Measurements from ENCODE around the gene IL10. TPM values are rescaled to one million over a fixed set of nuclear protein-coding genes. Genes with fewer than 3 reads are reported as not detected.

Gene IL10
- total and polyA plus RNA-seq, 4 donors: 0.37 to 37.3 (median 2.9) TPM

GRCh38 chr1:206814716-206815341 is 42.5 kb upstream of the IL10 start:
- no peak for TF ChIP-seq CTCF (IDR thresholded peaks at IDR 0.05; ENCODE audit: control extremely low read depth, extremely low read depth)
- H3K4me1 ChIP-seq (ENCODE audit: control insufficient read depth in 5 of 5, insufficient read depth in 5 of 5, low read length in 5 of 5): peaks cover 0 to 13% (median 0%) of the 10 kb centered on the region in 5 donors
- peak; percentile 81 to 93 (median 89) for DNase-seq
- peaks cover 0 to 6% (median 3%) of the 10 kb centered on the region in 4 donors for H3K9me3 ChIP-seq (ENCODE audit: control insufficient read depth in 4 of 4, insufficient read depth in 3 of 4, low read length in 3 of 4)
- H3K27ac ChIP-seq (ENCODE audit: low read depth in 1 of 2, low read length in 1 of 2): no peak overlapping the region
- H3K27me3 ChIP-seq (ENCODE audit: control insufficient read depth in 3 of 3, insufficient read depth in 3 of 3, low read length in 2 of 3): no peaks in the 10 kb centered on the region
- H3K4me3 ChIP-seq: no peak overlapping the region
- no peak overlapping the region for H3K9ac ChIP-seq (ENCODE audit: insufficient read depth in 1 of 2, low read length in 2 of 2)
- no peak for ATAC-seq (ENCODE audit: insufficient read depth, low FRiP score)
- no peaks in the 10 kb centered on the region for H3K36me3 ChIP-seq (ENCODE audit: control insufficient read depth in 4 of 4, insufficient read depth in 4 of 4, low read length in 4 of 4)
- WGBS, 2 donors: 57 to 65% methylated on average over 2 of the region's 2 CpGs

GRCh38 chr1:206812471-206812870 is 40.2 kb upstream of the IL10 start:
- ATAC-seq (ENCODE audit: insufficient read depth, low FRiP score): no peak
- no peaks in the 10 kb centered on the region for H3K36me3 ChIP-seq (ENCODE audit: control insufficient read depth in 4 of 4, insufficient read depth in 4 of 4, low read length in 4 of 4)
- WGBS, 2 donors: 70 to 80% methylated on average over 2 of the region's 2 CpGs

GRCh38 chr1:206809504-206810084 is 37.3 kb upstream of the IL10 start:
- ATAC-seq (ENCODE audit: insufficient read depth, low FRiP score) (no peak), DNase-seq (peak in 1 of 3 donors; percentile 23)
- peaks cover 0 to under 1% (median 0%) of the 10 kb centered on the region in 5 donors for H3K4me1 ChIP-seq (ENCODE audit: control insufficient read depth in 5 of 5, insufficient read depth in 5 of 5, low read length in 5 of 5)
- TF ChIP-seq CTCF (IDR thresholded peaks at IDR 0.05; ENCODE audit: control extremely low read depth, extremely low read depth): peak; percentile 3
- no peak overlapping the region for H3K27ac ChIP-seq (ENCODE audit: low read depth in 1 of 2, low read length in 1 of 2)
- no peaks in the 10 kb centered on the region for H3K27me3 ChIP-seq (ENCODE audit: control insufficient read depth in 3 of 3, insufficient read depth in 3 of 3, low read length in 2 of 3)
- 75 to 87% methylated on average over 4 of the region's 4 CpGs for WGBS, 2 donors
- H3K9ac ChIP-seq (ENCODE audit: insufficient read depth in 1 of 2, low read length in 2 of 2): no peak overlapping the region
- H3K9me3 ChIP-seq (ENCODE audit: control insufficient read depth in 4 of 4, insufficient read depth in 3 of 4, low read length in 3 of 4): peaks cover 0 to 6% (median 3%) of the 10 kb centered on the region in 4 donors
- H3K4me3 ChIP-seq: no peak overlapping the region
- no peaks in the 10 kb centered on the region for H3K36me3 ChIP-seq (ENCODE audit: control insufficient read depth in 4 of 4, insufficient read depth in 4 of 4, low read length in 4 of 4)

More at GRCh38 chr1:206812471-206812870, 40.2 kb upstream of the IL10 start:
- no peak for DNase-seq
- Histone ChIP-seq H3K9ac (ENCODE audit: insufficient read depth in 1 of 2, low read length in 2 of 2) (no peak overlapping the region), H3K27ac (ENCODE audit: low read depth in 1 of 2, low read length in 1 of 2) (no peak overlapping the region), H3K9me3 (ENCODE audit: control insufficient read depth in 4 of 4, insufficient read depth in 3 of 4, low read length in 3 of 4) (peaks cover 0 to 6% (median 3%) of the 10 kb centered on the region in 4 donors), H3K4me3 (no peak overlapping the region), H3K4me1 (ENCODE audit: control insufficient read depth in 5 of 5, insufficient read depth in 5 of 5, low read length in 5 of 5) (peaks cover 0 to 12% (median 0%) of the 10 kb centered on the region in 5 donors), H3K27me3 (ENCODE audit: control insufficient read depth in 3 of 3, insufficient read depth in 3 of 3, low read length in 2 of 3) (no peaks in the 10 kb centered on the region)
- no peak for TF ChIP-seq CTCF (IDR thresholded peaks at IDR 0.05; ENCODE audit: control extremely low read depth, extremely low read depth)

Measured in lung (tissue), 12 donors.